ENCODE data around the gene SAMD11.

GRCh38 chr1:967466-968343, 44.0 kb downstream of the SAMD11 start:
- TF ChIP-seq EP300 (IDR thresholded peaks at IDR 0.05) = no peak
- TF ChIP-seq, protein P1, sequence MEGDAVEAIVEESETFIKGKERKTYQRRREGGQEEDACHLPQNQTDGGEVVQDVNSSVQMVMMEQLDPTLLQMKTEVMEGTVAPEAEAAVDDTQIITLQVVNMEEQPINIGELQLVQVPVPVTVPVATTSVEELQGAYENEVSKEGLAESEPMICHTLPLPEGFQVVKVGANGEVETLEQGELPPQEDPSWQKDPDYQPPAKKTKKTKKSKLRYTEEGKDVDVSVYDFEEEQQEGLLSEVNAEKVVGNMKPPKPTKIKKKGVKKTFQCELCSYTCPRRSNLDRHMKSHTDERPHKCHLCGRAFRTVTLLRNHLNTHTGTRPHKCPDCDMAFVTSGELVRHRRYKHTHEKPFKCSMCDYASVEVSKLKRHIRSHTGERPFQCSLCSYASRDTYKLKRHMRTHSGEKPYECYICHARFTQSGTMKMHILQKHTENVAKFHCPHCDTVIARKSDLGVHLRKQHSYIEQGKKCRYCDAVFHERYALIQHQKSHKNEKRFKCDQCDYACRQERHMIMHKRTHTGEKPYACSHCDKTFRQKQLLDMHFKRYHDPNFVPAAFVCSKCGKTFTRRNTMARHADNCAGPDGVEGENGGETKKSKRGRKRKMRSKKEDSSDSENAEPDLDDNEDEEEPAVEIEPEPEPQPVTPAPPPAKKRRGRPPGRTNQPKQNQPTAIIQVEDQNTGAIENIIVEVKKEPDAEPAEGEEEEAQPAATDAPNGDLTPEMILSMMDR (IDR thresholded peaks at IDR 0.05) = no peak
